Measurements from ENCODE around the gene SLC6A6.
A peak's percentile ranks its signal among the peaks of the same experiment; 100 is the strongest.

Gene SLC6A6

DNA sequence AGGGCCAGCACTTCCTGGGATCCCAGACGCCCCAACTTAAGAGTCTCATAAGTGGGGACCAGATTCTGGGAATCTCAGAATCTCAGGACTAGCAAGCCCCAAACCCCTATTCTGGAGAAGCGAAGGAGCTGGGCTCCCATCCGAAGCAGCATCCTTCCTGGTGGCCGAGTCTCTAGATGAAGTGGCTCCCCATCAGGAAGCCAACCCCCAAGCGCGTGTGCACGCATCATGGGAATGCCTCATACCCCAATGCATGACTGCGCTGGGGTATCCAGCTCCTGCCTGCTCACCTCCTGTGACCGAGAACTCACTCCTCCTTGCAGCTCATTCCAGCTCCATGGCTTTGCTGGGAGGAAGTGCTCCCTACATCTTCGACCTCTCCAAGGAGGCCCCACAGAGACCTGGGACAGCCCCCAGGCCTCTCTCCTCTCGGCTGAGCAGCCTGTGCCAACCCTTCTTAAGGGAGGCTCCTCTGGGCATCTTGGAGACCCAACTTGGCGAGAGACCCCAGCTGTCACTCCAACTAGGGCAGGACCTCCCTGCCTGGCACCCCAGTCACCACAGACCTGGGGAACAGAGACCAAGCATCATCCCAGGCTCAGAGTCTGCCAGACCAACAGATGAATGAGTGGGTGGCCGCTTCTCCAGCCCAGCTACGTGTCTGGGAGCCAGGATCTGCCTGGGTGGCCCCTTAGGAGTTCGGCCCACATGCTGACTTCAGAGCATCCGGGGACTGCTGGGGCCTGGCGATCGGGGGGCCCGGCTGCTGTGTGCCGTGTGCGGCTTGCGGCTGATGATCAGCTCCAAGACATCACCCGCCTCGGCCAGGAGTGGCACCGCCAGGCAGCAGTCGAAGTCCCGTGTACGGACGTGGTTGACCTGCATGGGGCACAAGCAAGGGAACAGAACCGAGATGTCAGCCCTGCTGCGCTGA lies 90.8 kb downstream of the SLC6A6 start:
- peaks cover 4% of the 10 kb centered on the region for H3K36me3 Mint-ChIP-seq (ENCODE audit: low read depth)
- H3K27me3 Mint-ChIP-seq (ENCODE audit: low read depth, poor library complexity): peaks cover 7% of the 10 kb centered on the region
- H3K4me3 Mint-ChIP-seq: no peak overlapping the region
- TF ChIP-seq, protein P1, sequence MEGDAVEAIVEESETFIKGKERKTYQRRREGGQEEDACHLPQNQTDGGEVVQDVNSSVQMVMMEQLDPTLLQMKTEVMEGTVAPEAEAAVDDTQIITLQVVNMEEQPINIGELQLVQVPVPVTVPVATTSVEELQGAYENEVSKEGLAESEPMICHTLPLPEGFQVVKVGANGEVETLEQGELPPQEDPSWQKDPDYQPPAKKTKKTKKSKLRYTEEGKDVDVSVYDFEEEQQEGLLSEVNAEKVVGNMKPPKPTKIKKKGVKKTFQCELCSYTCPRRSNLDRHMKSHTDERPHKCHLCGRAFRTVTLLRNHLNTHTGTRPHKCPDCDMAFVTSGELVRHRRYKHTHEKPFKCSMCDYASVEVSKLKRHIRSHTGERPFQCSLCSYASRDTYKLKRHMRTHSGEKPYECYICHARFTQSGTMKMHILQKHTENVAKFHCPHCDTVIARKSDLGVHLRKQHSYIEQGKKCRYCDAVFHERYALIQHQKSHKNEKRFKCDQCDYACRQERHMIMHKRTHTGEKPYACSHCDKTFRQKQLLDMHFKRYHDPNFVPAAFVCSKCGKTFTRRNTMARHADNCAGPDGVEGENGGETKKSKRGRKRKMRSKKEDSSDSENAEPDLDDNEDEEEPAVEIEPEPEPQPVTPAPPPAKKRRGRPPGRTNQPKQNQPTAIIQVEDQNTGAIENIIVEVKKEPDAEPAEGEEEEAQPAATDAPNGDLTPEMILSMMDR (IDR thresholded peaks at IDR 0.05): no peak
- no peak for DNase-seq
- no peak overlapping the region for H3K27ac Mint-ChIP-seq
- H3K9me3 Mint-ChIP-seq: no peaks in the 10 kb centered on the region
- H3K4me1 Mint-ChIP-seq: peaks cover 5% of the 10 kb centered on the region

DNA sequence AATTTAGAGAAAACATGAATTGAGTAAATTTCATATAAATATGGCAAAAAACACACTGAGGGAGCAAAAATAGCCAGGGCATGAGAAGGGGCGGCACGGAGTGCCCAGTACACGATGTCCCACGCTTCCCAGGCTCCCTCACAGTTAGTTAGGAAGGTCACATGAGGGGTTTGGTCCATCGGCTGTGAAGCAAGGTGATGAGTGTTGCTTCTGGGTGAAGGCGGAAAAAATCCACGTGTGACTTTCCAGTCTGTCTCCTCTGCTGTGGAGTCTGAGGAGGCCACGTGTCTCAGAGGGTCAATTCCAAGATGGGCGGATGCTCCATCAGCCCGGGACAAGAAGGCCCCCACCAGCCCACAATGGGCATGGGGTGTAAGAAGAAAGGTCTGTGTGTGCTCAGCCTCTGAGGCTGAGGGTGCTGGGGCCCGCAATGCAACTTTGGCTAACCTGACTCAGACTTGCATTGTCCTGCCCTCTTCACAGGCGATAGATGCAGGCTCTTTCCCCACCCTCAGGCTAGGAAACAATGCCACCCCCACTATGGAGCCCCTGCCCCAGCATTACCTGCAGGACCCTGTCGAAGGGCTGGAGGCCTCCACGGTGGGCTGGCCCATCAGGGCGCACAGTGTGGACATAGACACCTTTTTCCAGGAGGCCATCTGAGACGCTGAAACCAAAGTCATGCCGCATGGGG lies 92.0 kb downstream of the SLC6A6 start:
- Mint-ChIP-seq H3K4me1 (peaks cover 5% of the 10 kb centered on the region), H3K9me3 (peaks cover 8% of the 10 kb centered on the region), H3K27ac (peak overlapping the region; percentile 42), H3K27me3 (ENCODE audit: low read depth, poor library complexity) (peaks cover 12% of the 10 kb centered on the region), H3K36me3 (ENCODE audit: low read depth) (peaks cover 4% of the 10 kb centered on the region), H3K4me3 (no peak overlapping the region)
- TF ChIP-seq, protein P1 (IDR thresholded peaks at IDR 0.05): no peak
- DNase-seq: no peak

DNA sequence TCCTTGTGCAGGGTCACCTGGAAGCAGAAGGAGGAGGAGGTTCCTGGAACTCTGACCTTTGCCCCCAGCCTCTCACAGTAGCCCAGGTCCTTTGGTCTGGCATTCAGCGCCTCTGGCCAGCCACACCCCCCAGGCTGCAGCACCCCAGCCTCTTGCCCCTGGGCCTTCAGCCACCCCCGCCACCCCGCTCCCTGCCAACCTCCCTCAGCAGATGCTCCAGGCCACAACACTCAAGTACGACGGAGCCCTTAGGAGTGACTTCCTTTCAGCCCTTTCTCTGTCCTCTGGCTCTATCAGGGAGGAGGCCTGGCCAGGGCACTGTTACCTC lies 92.5 kb downstream of the SLC6A6 start:
- TF ChIP-seq, protein P1 (IDR thresholded peaks at IDR 0.05): no peak
- H3K4me3 Mint-ChIP-seq: no peak overlapping the region
- H3K4me1 Mint-ChIP-seq: peaks cover 5% of the 10 kb centered on the region
- H3K36me3 Mint-ChIP-seq (ENCODE audit: low read depth): peaks cover 6% of the 10 kb centered on the region
- no peak for DNase-seq
- H3K27ac Mint-ChIP-seq: no peak overlapping the region
- H3K9me3 Mint-ChIP-seq: peaks cover 11% of the 10 kb centered on the region
- peaks cover 12% of the 10 kb centered on the region for H3K27me3 Mint-ChIP-seq (ENCODE audit: low read depth, poor library complexity)

GRCh38 chr3:14496351-14496750 lies 93.9 kb downstream of the SLC6A6 start:
- peaks cover 10% of the 10 kb centered on the region for H3K36me3 Mint-ChIP-seq (ENCODE audit: low read depth)
- H3K27ac Mint-ChIP-seq: no peak overlapping the region
- H3K4me3 Mint-ChIP-seq: no peak overlapping the region
- peaks cover 25% of the 10 kb centered on the region for H3K9me3 Mint-ChIP-seq
- peaks cover 20% of the 10 kb centered on the region for H3K27me3 Mint-ChIP-seq (ENCODE audit: low read depth, poor library complexity)
- peaks cover 5% of the 10 kb centered on the region for H3K4me1 Mint-ChIP-seq
- DNase-seq: no peak
- TF ChIP-seq, protein P1 (IDR thresholded peaks at IDR 0.05): no peak

DNA sequence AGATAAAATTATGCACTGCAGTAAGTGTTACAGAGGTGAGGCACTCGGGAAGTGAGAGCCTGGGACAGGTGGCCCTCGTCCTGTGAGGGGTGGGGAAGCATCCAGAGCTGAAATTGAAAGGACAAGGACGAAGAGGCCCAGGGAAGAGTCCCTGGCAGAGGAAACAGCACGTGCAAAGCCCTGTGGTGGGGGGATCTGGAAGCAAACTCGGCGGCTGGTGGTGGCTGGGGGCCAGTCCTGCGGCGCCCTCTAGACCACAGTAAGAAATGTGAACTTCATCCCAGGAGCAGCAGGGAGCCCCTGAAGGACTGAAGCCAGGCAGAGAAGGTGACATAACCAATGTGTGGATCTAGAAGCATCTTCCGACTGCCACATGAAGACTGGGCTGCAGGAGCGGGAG lies 94.9 kb downstream of the SLC6A6 start:
- peaks cover 5% of the 10 kb centered on the region for H3K4me1 Mint-ChIP-seq
- TF ChIP-seq, protein P1 (IDR thresholded peaks at IDR 0.05): no peak
- H3K36me3 Mint-ChIP-seq (ENCODE audit: low read depth): peaks cover 10% of the 10 kb centered on the region
- no peak overlapping the region for H3K4me3 Mint-ChIP-seq
- DNase-seq: no peak
- H3K27me3 Mint-ChIP-seq (ENCODE audit: low read depth, poor library complexity): peaks cover 20% of the 10 kb centered on the region
- H3K9me3 Mint-ChIP-seq: peaks cover 35% of the 10 kb centered on the region
- peak overlapping the region; percentile 43 for H3K27ac Mint-ChIP-seq
